Measurements from ENCODE around the gene BPIFB3. TPM values are rescaled to one million over a fixed set of nuclear protein-coding genes. Genes with fewer than 3 reads are reported as not detected.

The BPIFB3 gene
- total and polyA plus RNA-seq, 12 donors, result not detected

DNA sequence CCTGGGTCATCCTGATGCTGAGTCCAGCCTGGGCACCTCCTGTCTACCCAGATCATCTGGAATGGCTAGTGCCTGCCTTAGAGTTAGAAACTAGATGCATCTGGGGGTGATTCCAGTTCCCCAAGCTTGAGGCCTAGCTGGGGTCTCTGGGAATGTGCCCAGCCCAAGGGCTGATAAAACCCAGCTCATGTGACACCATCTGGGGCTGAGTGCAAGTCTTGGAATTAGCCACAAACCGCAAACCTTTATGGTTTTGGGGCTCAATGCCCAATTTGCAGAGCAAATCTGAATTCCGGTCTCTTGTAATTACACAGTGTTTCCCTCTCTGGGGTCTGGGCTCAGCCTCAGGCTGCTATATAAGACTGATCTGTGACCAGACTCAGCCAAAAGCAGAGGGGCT is 25.6 kb downstream of the BPIFB3 start, which contains the start of gene BPIFB4:
BPIFB4 (plus strand) TSS at position 385 of the 400 bp plus-strand sequence. CDS start 1,884 bp downstream, outside the sequence.
- TF ChIP-seq POLR2A (IDR thresholded peaks at IDR 0.05), result no peak
- TF ChIP-seq, protein P1, sequence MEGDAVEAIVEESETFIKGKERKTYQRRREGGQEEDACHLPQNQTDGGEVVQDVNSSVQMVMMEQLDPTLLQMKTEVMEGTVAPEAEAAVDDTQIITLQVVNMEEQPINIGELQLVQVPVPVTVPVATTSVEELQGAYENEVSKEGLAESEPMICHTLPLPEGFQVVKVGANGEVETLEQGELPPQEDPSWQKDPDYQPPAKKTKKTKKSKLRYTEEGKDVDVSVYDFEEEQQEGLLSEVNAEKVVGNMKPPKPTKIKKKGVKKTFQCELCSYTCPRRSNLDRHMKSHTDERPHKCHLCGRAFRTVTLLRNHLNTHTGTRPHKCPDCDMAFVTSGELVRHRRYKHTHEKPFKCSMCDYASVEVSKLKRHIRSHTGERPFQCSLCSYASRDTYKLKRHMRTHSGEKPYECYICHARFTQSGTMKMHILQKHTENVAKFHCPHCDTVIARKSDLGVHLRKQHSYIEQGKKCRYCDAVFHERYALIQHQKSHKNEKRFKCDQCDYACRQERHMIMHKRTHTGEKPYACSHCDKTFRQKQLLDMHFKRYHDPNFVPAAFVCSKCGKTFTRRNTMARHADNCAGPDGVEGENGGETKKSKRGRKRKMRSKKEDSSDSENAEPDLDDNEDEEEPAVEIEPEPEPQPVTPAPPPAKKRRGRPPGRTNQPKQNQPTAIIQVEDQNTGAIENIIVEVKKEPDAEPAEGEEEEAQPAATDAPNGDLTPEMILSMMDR (IDR thresholded peaks at IDR 0.05), result no peak
- Histone ChIP-seq H3K36me3 (replicated peaks in 1 of 2) (no peaks in the 10 kb centered on the region), H3K4me3 (no peak within 1 kb of the TSS), H3K27ac (no peak within 1 kb of the TSS), H3K27me3 (peaks cover 7% of the 10 kb centered on the region), H3K4me1 (replicated peaks in 1 of 2) (no peaks in the 10 kb centered on the region), H3K9me3 (replicated peaks in 1 of 3) (no peaks in the 10 kb centered on the region)
- intact Hi-C loops (cut with DNase I), result no loop called here
- DNase-seq, result no peak
- 86 to 100% (median 93%) methylated on average over 2 of the region's 2 CpGs for WGBS, 4 donors

DNA sequence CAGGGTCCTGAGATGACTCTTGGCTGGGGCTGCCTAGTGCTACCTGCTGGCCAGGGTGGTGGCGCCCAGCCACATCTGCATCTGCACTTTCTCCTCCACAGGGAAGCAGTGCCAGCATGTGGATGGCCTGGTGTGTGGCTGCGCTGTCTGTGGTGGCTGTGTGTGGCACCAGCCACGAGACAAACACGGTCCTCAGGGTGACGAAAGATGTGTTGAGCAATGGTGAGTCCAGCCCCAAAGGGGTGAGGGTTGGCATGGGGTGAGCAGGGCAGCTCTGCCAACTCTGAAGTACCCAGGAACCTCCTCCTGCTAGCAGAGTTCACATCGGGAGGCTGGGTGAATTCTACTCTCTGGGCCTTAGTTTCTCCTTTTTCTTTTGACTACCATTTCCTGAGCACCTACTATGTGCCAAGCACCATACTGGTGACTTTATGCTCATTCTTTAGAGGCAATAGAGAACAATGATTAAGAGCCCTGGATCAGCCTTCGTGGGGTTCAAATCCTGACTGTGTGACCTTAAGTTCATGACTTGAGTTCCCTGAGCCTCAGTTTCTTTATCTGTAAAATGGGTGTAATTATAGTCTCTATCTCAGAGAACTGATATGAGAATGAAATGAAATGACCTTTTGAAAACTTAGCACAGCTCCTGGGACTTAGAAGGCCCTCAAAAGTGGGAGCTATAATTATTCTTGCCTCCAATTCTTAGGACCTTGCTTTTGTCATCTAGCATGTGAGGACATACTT is 27.9 kb downstream of the BPIFB3 start:
- intact Hi-C loops (cut with DNase I), result no loop called here

DNA sequence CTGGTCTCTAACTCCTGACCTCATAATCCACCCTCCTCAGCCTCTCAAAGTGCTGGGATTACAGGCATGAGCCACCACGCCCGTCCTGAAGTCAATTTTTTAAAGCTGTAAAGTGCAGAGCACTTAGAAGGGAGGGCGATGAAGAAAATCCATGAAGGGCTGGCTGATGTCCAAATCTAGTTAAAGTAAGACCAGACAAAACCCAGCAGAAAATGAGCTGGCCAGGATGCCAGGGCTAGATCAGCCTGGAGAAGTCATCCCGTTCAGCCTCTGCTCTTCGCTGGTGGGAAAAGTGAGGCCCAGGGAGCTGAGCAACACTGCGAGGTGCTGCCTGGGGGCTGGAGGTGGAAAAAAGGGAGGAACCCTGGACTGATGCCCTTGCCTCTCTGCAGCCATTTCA is 28.8 kb downstream of the BPIFB3 start:
- H3K9me3 ChIP-seq (replicated peaks in 1 of 3), result no peaks in the 10 kb centered on the region
- no peak overlapping the region for H3K27ac ChIP-seq
- H3K27me3 ChIP-seq, result peaks cover 7% of the 10 kb centered on the region
- WGBS, 4 donors, result 61 to 75% (median 68%) methylated on average over 6 of the region's 6 CpGs
- H3K4me3 ChIP-seq, result no peak overlapping the region
- DNase-seq, result no peak
- H3K36me3 ChIP-seq (replicated peaks in 1 of 2), result no peaks in the 10 kb centered on the region
- TF ChIP-seq, protein P1 (IDR thresholded peaks at IDR 0.05), result no peak
- TF ChIP-seq POLR2A (IDR thresholded peaks at IDR 0.05), result no peak
- no peaks in the 10 kb centered on the region for H3K4me1 ChIP-seq (replicated peaks in 1 of 2)
- intact Hi-C loops (cut with DNase I), result no loop called here

More for the DNA sequence above, 27.9 kb downstream of the BPIFB3 start:
- DNase-seq, result no peak
- Histone ChIP-seq H3K4me3 (no peak overlapping the region), H3K4me1 (replicated peaks in 1 of 2) (no peaks in the 10 kb centered on the region), H3K36me3 (replicated peaks in 1 of 2) (no peaks in the 10 kb centered on the region), H3K27me3 (peaks cover 7% of the 10 kb centered on the region), H3K27ac (no peak overlapping the region), H3K9me3 (replicated peaks in 1 of 3) (no peaks in the 10 kb centered on the region)
- WGBS, 4 donors, result 59 to 82% (median 70%) methylated on average over 2 to 7 of the region's 7 CpGs
- TF ChIP-seq, protein P1 (IDR thresholded peaks at IDR 0.05), result no peak
- TF ChIP-seq POLR2A (IDR thresholded peaks at IDR 0.05), result no peak

DNA sequence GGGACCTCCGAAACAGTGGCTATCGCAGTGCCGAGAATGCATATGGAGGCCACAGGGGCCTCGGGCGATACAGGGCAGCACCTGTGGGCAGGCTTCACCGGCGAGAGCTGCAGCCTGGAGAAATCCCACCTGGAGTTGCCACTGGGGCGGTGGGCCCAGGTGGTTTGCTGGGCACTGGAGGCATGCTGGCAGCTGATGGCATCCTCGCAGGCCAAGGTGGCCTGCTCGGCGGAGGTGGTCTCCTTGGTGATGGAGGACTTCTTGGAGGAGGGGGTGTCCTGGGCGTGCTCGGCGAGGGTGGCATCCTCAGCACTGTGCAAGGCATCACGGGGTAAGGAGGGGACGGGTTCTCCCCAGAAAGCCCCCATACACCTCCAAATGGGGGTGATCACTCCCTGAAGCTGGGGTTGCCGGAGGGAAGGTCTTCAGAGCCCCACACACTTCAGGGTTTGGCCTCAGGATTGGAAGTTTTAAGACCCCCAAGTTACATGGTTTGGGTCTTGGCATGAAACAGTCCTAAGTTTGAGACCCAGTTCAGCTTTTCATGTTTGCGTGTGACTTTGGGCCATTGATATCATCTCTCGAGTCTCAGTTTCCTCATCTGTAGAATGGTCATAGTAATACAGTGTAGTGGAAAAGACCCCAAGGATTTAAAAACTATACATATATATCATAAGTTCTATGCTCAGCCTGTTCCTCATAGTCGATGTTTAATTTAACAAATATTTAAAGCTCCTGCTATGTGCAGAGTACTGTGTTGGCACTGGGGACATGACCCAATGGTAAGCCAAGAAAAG is 30.0 kb downstream of the BPIFB3 start:
- no peak overlapping the region for H3K27ac ChIP-seq
- WGBS, 4 donors, result 86 to 94% (median 88%) methylated on average over 10 to 20 of the region's 20 CpGs
- H3K4me1 ChIP-seq (replicated peaks in 1 of 2), result no peaks in the 10 kb centered on the region
- no peaks in the 10 kb centered on the region for H3K9me3 ChIP-seq (replicated peaks in 1 of 3)
- TF ChIP-seq POLR2A (IDR thresholded peaks at IDR 0.05), result no peak
- TF ChIP-seq, protein P1 (IDR thresholded peaks at IDR 0.05), result no peak
- no peak for DNase-seq
- intact Hi-C loops (cut with DNase I), result no loop called here
- no peaks in the 10 kb centered on the region for H3K36me3 ChIP-seq (replicated peaks in 1 of 2)
- H3K4me3 ChIP-seq, result no peak overlapping the region
- H3K27me3 ChIP-seq, result peaks cover 4% of the 10 kb centered on the region

Measured in adrenal gland (tissue), 12 donors.